CMK (cell line): ENCODE data around the gene ENHO.
"Not testable (repeated sequence)": the region's sequence is repeated elsewhere in the genome, so short reads cannot be mapped to it uniquely, and the experiment has no call there.

Experiments
- DNase-seq: peaks from one replicate; pipeline ENCODE4 v3.0.0-alpha.2; 2010; ENCODE audit warnings: low read depth

Gene ENHO

GRCh38 chr9:34555500-34555899 lies 32.7 kb upstream of the ENHO start:
- DNase-seq: no peak

- no peak for DNase-seq
These were observed 32.2 kb upstream of the ENHO start for GRCh38 chr9:34555002-34555348.

- DNase-seq: no peak
These were observed 31.6 kb upstream of the ENHO start for GRCh38 chr9:34554211-34555001.

DNA sequence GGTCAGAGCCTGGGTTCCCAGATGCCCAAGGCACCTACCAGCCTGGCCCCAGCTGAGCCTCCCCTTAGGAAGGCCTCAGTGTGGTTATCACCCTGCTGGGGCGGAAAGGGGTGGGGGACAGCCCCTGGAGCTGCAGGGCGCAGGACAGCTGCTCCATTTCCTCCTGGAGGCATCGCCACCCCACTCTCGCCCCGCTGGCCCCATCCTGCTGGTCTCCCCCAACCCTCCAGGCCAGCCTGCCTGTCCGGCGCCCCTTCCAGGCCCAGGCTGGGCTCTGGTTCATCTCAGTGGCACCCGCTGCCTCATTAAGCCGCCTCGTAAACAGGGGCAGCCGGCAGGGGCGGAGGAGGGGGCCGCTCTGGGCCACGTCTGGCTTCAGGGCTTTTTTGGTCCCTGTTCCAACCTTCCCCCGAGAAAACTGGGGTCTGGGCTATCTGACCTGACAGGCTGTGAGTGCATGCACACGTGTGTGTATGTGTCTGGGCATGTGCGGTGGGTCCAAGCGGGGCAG lies 30.8 kb upstream of the ENHO start:
- DNase-seq: no peak

- no peak for DNase-seq
These were observed 30.2 kb upstream of the ENHO start for GRCh38 chr9:34552986-34553385.

GRCh38 chr9:34552606-34552981 lies 29.8 kb upstream of the ENHO start:
- DNase-seq: no peak

DNA sequence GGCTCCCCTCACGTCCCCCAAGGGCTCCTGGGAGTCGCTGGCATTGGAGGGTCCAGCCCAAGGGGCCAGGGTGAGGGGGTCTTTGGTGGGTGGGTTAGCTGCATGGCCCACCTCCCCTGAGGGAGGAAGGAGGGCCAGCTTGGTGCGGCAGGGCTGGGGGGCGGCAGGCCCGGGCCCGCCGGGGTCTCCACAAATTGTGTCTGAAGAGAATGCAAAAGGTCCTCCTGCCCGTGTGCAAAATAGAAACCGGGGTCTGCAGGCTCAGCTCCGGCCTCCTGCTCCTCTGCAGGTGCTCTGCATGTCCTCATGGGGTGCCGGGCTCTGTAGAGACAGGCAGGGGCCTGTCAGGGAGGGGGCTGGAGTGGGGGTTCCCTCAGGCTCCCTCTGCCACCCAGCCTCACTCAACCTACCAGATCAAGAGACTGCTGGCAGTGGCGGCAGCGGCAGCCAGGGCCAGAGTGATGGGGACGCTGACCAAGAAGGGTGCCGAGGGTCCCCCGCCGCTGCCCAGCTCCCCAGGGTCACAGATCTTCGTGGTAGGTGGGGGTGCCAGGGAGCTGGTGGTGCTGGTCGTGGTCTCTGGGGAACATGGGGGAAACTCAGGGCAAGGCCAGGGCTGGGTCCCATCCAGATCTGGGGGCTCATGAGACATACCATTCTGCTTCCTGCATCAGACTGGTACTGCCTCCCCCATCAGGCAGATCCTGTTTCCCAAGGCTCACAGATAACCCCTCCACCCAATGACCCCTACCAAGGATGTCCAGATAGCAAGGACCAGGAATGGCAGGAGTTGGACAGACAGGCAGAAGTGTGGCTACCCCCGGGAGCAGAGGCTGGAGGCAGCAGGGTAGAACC lies 29.2 kb upstream of the ENHO start:
- DNase-seq: no peak

- no peak for DNase-seq
These were observed 28.0 kb upstream of the ENHO start for GRCh38 chr9:34550681-34551270.

DNA sequence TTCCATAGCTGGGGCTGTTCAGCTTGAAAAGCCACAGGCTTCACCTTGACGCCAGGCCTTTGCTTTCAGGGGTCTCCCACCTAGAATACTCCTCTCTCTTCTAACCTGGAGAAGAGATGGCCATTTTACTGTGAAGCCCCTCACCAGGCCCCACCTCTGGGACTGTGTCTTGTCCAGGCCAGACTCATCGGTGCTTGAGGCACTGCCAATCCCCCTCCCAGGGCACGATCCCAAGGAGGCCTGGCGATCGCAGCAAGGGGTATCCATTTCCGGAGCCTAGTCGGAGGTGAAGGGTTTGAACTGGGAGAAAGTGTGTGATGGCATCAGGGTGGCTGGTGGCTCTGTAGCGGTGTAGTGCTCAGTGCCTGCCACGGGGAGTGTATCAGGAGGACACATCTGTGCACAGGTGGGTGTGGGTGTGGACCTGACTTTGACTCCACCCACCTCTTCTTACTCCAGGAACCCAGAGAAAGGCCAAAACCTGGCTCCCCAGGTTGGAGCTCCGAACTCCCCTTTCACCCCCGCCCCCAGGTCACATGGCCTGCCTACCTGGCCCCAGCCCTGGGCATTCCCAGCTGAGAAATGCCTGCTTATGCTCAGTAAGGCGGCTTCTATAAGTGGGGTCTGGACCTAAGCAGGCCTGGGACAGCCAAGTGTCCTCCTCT lies 27.4 kb upstream of the ENHO start:
- no peak for DNase-seq

DNA sequence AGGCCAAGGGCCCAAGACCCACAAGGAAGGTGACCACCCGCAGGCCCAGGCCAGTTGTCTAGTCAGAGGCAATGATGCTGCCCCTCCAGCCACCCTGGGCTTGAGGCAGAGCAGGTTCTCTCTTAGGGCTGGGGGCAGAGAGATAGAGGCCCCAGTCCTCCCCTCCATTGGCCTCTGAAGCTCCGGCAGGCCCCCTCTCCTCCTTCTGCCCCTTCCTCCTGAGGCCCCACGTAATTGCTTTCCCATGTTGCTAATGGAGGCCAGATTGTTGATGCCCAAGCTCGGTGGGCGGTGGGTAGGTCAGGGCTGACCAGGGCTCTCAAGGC lies 26.6 kb upstream of the ENHO start:
- no peak for DNase-seq

DNA sequence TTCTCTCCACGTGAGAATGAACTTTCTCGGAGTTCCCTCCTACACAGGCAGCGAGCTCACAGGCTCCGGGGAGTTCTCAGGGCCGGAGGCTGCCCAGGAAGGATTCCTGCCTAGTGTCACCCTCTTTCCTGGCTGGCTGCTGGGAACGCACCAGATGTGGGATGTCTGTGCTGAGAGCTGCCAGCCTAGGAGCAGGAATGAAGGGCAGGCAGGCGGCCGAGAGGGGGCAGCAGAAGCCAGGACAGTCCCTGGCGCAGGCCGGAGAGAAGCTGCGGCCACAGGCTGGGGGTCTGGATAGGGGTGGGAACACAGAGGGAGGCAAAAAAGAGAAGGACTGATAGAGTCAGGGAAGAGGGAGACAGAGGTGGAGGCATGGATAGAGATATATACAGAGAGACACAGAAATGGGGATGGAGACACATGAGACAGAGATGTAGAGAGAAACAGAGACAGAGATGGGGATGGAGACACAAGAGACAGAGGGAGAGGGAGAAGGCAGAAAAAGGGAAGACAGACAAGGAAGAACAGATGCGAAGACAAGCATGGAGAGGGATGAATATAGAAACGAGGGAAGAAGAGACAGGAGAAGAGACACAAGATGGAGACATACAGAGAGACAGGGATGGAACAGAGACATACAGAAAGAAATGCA lies 25.3 kb upstream of the ENHO start:
- DNase-seq: no peak

- peak; percentile 22 for DNase-seq
These were observed 24.3 kb upstream of the ENHO start for GRCh38 chr9:34546834-34547827.

DNA sequence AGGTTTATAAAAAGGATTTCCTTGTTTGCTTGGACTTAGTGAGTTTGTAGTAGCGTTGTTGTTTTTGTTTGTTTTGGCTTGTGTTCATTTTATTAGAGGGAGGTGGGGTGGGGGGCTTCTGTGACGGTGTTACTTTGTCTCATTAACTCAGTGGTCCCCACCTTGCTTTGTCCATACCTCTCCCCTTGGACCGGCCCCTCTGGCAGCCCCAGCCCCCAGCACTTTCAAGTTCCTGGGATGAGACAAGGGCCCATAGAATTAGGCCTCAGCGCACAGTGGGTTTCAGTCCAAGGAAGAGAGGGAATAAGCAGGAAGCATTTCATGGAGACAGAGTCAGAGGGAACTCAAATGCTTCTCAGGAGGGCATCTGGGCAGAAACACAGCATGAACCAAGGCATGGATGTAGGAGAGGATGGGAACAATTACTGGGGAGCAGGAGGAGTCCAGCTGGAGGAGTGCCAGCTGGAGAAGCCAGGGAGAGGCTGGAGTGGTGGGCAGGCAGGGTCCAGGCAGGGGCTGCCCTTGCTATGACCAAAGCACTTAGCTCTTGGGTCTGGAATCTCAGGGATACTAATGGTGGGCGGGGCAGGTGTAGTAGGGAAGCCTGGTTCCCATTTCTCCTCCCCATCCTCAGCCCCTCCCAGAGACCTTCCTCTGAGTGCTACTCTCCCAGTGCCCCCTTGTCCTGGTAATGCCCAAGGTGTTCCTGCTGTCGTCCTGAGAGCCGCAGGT lies 23.5 kb upstream of the ENHO start:
- DNase-seq: no peak

DNA sequence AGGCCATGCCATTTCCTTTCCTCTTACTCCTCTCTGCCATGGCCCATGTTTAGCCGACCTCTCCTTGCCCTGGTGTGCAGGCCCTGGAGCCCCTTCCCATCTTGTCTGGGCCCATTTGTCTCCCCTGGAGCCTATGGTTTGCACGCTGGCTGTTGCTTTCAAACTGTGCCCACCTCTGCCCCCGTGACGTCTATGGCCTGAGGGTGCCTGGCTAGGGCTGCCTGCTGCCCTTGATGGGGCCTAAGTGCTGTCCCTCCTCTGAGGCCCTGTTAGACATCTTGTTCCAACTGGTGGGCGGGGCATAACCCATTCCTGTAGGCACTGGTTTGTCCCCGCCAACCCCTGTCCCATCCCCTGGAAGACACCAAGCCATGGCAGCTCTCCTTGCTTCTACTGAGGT lies 22.7 kb upstream of the ENHO start:
- no peak for DNase-seq

GRCh38 chr9:34544035-34544434 lies 21.2 kb upstream of the ENHO start:
- DNase-seq: no peak

DNA sequence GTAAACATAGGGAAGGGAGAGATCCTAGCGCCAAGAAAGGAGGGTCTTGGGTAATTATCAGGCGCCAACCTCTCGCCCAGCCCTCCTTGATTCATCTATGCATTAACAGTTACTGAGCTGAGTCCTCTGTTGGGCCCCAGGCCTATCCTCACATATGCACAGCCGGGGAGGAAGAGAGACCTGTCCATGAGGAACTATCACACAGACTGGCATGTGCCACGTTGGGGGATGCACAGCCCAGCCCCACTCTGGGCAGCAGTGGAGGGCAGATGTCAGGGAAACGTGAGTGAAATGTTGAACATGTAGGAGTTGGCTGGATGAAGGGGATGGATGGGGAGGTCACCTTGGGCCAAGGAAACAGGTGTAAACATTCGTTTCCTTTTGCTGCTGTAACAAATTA lies 18.8 kb upstream of the ENHO start:
- no peak for DNase-seq

GRCh38 chr9:34540827-34541226 lies 18.0 kb upstream of the ENHO start:
- no peak for DNase-seq

DNA sequence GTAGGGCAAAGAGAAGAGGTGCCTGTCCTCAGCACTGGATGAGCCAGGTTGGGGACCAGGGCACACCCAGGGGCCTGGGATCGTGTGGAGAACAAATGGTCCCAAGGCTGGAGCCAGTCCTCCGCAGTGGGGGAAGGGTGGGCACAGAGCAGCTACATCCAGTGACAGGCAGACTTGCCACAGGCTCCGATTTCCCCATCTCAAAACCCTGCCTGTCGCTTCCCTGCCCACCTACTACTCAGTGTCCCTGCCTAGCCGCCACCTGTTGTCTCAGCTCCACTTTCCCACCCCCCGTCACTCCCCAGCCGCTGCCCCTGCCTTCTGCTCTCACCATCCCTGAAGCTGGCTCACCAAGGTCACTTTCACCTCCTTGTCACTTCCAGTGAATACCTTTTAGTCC lies 13.9 kb upstream of the ENHO start:
- no peak for DNase-seq

DNA sequence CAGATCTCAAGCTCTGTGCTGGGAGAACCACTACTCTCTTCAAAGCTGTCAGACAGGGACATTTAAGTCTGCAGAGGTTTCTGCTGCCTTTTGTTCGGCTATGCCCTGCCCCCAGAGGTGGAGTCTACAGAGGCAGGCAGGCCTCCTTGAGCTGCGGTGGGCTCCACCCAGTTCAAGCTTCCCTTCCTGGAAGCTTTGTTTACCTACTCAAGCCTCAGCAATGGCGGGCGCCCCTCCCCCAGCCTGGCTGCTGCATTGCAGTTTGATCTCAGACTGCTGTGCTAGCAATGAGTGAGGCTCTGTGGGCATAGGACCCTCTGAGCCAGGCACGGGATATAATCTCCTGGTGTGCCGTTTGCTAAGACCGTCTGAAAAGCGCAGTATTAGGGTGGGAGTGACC lies 9.3 kb upstream of the ENHO start:
- not testable (repeated sequence) for DNase-seq

- no peak for DNase-seq
These were observed 3.2 kb upstream of the ENHO start for GRCh38 chr9:34526026-34526425.
